Caki2 (cell line): ENCODE data around the gene TUBGCP5. TPM values are rescaled to one million over a fixed set of nuclear protein-coding genes. Genes with fewer than 3 reads are reported as not detected.
"Not testable (repeated sequence)": the region's sequence is repeated elsewhere in the genome, so short reads cannot be mapped to it uniquely, and the experiment has no call there.

Source experiments
- DNase-seq: peaks from one replicate; pipeline ENCODE4 v3.0.0-alpha.2; 2015; ENCODE audit warnings: low read depth
- in situ Hi-C: cut with HindIII; loops from 2 replicates; pipeline ENCODE4 v1.10.0; 2016; ENCODE audit warnings: low sequenced_read_pairs, low pct_unique_long_range_greater_than_20kb, mixed read lengths
- total RNA-seq: library from RNA; depleted of rRNA; stranded (reverse); fragments of >200 nt; shearing (Covaris generic); gene quantifications from 2 replicates; pipeline ENCODE4 v1.2.3, GENCODE V29; 2014; ENCODE audit warnings: low replicate concordance; rRNA removed

TUBGCP5 gene
- 3.6 and 9.3 TPM in 2 replicates for total RNA-seq

DNA sequence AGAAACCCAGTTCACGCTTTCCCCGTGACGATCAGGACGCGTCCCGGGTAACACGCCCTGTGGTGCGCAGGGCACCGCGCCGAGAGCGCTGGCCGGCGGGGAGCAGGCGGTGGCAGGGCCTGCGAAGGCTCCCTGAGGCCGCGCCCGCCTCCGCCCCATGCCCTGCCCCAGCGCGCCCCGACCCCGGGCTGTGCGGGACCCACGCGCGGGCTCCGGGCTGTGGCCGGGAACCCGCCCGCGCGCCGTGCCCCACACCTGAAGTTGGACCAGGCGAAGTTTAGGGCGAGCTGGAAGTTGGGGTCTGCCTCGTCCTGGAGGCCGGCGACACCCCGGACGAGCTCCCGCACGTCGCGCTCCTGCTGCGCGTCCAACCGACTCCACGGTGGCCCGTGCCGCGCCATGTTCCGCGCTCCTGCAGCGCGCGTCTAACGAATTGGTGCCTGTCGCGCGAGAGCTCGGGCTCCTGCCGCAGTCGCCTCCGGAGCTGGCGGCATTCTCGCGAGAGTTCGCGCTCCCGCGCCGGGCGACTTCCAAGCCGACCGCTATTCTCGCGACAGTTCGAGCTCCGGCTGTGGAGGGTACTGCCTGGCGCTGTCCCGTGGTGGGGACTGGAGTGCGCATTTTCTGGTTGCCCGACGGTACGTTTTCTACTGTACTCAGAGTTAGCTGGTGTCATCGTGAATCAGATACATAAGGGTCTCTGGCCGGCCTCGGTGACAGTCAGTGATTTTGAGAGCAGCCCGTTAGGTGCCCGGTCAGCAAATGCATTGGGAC is at the start of gene TUBGCP5:
TUBGCP5 (minus strand) TSS at position 427 of the 774 bp plus-strand sequence; CDS start at position 401, 26 bp downstream.
- peak; percentile 81 for DNase-seq
- in situ Hi-C loops, result no loop called here

DNA sequence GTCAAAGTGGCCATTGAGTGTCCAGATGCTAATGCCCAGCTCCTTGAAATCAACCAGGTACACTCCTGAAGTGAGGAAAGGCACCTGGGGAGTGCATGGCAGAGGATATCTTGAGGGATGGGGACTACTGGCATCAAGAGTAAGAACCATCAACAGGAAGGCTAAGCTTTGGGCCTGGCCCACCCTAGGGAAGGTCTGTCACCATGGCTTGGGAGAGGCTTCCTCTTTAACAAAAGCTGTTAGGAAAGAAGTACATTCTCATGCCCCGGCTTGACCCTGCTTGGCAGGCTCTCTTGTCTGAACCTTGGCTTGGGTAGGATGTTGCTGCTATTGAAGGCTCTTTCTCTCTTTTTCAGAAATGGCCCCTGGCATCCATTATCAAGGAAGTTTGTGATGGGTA is 43.7 kb upstream of the TUBGCP5 start:
- in situ Hi-C loops, result no loop called here

DNA sequence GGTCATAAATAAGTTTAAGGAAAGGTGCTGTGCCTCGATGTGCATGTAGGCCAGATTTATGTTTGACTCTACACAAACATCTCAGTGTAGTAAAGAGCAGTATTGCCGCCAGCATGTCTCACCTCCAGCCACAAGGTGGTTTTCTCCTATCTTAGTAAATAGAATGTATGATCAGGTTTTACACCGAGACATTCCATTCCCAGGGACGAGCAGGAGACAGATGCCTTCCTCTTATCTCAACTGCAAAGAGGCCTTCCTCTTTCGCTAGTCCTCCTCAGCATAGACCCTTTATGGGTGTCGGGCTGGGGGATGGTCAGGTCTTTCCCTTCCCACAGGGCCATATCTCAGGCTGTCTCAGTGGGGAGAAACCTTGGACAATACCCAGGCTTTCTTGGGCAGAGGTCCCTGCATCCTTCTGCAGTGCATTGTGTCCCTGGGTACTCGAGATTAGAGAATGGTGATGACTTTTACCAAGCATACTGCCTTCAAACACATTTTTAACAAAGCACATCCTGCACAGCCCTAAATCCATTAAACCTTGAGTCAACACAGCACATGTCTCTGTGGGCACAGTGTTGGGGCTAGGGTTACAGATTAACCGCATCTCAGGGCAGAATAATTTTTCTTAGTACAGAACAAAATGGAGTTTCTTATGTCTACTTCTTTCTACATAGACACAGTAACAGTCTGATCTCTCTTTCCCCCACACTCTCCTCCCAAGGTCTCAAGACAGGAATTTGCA is 42.8 kb upstream of the TUBGCP5 start:
- in situ Hi-C loops, DNase-seq: not testable (repeated sequence)

More for the DNA sequence above, 43.7 kb upstream of the TUBGCP5 start:
- no peak for DNase-seq

DNA sequence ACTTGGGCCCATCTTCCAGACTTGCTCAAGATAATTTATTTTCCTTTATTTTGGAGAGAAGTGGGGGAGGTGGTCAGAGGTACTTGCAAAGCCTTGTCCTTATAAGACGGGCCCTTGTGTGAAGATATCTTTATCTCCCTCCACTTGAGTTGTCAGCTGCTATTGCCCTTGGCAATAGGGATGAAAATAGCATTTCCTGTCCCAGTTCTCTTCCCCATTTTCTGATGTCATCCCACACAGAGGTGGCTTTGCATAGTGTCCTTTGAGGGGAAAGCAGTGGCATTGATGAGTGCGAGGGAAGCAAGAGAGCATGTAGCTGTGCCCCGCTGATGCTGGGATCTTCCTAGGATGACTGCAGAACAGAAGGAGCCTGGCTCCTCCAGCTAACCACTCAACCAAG is 41.9 kb upstream of the TUBGCP5 start:
- in situ Hi-C loops, result no loop called here
- DNase-seq, result no peak

DNA sequence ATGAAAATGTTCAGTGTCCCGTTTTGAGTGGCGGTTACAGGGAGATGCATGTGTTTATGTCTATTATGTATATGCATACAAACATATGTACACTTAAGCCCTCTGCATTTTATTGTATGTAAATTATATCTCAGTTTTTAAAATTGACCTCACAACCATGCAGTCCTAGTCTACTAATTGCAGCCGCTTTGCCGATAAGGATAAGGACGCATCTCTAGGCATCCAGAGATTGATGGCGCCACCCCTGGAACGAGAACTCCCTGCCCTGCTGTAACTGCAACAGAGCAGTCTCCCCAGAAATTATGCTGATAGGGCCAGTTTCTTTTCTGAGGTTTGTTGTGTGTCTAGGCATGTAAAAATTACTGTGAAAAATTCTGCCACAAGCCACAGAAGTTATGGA is 40.4 kb upstream of the TUBGCP5 start:
- in situ Hi-C loops, result no loop called here
- no peak for DNase-seq

DNA sequence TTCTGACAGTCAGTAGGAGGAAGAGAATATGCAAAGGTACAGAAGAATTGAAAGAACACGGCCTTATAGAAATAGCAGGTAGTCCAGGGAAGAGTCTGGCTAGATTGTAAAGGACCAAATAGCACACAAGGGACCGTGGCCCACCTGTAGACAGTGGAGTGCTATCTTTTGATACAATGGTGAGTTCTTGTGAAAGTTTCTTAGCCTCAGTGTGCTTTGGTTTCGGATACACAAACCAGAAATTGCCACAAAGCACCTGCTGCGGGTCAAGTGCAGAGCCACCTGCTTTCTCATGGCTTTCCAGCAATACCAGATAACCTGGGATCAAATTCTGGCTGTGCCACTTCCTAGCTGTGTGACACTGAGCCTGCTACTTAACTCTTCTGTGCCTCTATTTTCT is 36.6 kb upstream of the TUBGCP5 start:
- in situ Hi-C loops, result no loop called here
- DNase-seq, result no peak

DNA sequence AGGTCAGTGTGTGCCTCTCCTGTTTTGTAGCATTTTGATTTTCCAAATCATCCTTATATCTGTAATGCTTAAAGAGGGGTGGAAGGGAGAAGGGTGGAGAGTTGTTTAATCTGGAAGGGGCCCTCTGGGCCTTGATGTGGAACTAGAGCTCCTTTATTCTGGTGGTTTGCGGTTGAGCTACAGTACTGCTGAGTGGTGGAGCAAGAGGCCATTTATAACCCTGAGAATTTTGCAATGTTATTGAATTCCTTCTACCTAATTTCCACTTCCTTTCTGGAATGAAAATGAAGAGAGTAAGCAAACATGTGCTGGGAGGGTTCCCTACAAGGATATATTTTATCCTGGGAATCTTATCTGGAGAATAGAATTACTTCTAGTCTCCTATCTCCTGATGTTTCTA is 35.3 kb upstream of the TUBGCP5 start:
- in situ Hi-C loops, result no loop called here

DNA sequence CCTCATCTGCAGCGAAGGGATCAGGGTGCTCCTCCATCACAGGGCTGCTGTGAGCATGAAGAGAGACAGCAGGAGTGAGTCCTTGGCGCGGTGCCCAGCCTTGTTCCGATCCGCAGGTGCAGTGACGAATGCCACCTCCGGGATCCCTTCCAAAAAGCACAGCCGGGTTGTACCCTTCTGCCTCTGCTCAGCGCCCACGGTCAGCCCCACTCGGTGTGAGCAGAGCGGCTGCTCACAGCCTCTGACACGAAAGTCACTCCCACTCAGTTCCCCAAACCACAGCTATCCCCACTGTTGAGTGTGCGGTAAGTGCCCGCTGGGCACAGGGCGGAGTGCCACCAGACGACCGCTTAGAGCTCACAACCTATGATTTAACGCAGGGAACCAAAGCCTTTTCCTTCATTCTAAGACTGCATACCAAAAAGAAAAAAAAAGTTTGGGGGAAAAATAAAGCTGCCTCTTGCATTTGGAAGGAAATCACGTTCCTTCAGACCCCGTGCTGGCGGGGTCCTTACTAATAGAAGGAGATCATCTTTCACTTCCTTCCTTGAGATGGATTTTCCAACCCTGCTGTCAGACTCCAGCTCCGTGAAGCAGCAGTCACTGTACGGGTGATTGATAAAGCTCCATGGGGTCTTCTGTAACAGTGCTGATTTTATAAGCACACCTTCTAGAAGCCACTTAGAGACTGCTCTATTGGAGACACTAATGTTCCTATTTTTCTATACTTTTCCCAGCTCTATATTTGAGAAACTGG is 34.7 kb upstream of the TUBGCP5 start:
- no peak for DNase-seq
- in situ Hi-C loops, result no loop called here

More for the DNA sequence above, 35.3 kb upstream of the TUBGCP5 start:
- no peak for DNase-seq

DNA sequence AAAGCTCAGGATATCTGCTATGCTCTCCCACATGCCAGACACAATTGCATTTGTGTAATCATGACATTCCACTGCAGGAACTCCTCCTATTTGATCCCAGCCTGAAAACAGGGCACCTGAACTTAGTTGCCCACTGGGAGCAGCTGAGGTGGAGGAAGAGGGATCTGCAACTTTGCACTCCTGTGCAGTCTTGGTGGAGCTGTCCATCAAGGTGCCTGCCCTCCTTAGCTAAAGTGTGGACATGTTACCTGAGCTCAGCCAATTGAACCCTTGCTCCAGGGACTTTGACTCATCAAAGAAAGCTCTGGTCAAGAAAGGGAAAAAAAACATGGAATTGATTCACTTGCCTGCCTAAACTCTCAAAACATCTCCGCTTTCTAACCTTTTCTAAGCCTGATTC is 33.3 kb upstream of the TUBGCP5 start:
- in situ Hi-C loops, result no loop called here
- peak; percentile 18 for DNase-seq

DNA sequence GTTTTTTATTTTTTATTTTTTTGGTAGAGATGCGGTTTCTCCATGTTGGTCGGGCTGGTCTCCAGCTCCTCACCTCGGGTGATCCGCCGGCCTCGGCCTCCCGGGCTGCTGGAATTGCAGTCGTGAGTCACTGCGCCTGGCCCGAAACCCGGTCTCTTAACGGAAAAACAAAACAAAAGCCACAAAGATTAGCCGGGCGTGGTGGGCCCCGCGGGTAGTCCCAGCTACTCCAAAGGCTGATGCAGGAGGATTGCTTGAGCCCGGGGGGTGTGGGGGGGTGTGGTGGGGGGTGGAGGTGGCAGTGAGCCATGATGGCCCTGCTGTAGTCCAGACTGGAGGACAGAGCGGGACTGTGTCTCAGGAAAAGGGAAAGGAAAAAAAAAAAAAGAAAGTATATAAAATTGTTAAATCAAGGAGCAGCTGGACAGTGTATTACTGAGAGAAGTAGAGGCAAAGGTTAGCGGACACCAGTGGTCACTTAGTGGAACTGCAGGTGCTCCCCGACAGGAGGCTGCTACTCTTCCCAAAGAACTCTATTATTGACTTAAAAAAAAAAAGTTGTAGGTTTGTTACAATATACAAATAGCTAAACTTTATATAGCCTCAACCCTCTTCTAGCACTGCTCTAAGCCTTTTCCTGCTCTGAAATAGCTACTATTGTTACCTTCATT is 30.3 kb upstream of the TUBGCP5 start:
- DNase-seq, result peak; percentile 84
- in situ Hi-C loops, result no loop called here

DNA sequence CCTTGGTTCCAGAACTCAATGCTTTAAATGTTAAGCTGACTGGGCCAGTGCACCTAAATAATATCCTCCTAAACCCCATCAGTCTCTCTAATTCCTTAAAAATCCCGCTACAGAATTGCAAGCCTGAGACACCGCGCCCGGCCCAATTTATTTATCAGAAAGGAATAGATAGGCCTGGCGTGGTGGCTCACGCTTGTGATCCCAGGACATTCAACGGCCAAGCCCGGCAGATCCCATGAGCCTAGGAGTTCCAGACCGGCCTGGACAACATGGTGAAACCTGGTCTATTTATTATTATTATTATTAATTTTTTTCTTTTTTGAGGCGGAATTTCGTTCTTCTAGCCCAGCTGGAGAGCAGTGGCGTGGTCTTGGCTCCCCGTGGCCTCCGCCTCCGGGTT is 28.0 kb upstream of the TUBGCP5 start:
- no peak for DNase-seq
- in situ Hi-C loops, result no loop called here

DNA sequence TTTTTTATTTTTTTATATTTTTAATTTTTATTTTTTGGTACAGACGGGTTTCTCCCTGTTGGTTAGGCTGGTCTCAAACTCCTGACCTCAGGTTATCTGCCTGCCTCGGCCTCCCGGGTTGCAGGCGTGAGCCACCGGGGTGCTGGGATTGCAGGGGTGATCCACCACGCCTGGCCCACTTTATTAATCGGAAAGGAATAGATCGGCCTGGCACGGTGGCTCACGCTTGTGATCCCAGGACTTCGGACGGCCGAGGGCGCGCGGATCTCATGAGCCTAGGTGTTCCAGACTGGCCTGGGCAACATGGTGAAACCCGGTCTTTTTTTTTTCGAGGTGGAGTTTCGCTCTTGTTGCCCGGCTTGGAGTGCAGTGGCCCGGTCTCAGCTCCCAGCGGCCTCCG is 26.5 kb upstream of the TUBGCP5 start:
- DNase-seq, result no peak
- in situ Hi-C loops, result no loop called here

DNA sequence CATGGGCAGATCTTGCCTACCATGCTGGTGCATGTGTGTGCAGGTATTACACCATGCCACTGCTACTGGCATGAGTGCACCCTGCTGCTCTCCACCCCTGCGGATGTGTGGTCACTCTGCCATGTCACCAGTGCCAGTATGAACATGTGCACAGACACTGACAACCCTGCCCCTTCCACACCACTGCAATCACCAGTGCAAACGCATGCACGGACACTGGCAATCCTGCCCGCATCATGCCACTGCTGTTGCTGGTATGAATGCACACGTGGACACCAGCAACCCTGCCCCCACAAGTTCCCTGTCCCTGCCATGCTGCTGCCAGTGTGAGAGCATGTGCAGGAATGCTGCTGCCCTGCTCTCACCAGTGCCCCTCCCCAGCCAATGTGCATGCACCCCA is 24.8 kb upstream of the TUBGCP5 start:
- in situ Hi-C loops, result no loop called here
- DNase-seq, result no peak

DNA sequence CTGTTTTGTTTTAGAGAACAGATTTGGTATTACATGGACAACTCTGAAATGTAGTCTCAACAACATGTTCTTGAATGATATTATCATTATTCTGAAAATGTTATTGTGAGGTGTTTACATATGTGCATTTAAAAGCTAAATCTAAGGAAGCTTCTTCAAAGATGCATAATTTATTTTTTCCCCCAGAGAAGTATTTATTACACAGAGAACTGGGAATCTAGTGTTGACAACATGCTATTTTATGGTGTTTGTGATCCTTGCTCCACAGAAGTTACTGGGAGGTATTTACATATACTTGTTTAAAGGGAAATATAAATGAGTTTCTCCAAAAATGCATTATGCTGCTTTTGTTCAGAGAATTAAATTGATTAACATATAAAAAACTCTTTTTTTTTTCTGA is 18.3 kb upstream of the TUBGCP5 start:
- DNase-seq, result no peak
- in situ Hi-C loops, result no loop called here

DNA sequence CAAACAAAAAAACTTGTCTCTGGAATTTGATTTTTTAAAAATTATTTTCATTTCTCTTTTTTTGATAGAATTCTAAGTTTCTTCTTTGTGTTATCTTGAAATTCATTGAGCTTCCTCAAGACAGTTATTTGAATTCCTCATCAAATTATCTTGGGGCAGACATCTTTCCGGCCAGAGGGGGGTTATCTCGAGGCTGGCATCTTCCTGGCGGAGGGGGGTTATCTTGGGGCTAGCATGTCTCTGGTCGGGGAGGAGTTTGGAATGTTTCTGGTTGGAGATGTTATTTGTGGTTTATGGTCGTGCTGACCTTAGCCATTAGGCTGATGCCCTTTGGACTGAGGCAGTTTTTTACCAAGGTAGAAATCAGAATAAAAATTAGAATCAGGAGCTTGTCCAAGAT is 15.9 kb upstream of the TUBGCP5 start:
- no peak for DNase-seq
- in situ Hi-C loops, result no loop called here

DNA sequence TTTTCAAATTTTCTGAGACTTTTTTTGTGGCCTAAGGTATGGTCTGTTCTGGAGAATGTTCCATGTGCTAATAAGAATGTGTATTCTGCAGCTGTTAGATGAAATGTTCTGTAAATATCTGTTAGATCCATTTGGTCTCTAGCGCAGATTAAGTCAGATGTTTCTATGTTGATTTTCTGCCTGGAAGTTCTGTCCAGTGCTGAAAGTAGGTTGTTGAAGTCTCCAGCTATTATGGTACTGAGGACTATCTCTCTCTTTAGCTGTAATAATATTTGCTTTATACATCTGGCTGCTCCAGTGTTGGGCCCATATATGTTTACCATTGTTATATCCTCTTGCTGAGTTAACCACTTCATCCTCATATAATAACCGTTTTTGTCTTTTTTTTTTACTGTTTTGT is 13.2 kb upstream of the TUBGCP5 start:
- in situ Hi-C loops, result no loop called here

DNA sequence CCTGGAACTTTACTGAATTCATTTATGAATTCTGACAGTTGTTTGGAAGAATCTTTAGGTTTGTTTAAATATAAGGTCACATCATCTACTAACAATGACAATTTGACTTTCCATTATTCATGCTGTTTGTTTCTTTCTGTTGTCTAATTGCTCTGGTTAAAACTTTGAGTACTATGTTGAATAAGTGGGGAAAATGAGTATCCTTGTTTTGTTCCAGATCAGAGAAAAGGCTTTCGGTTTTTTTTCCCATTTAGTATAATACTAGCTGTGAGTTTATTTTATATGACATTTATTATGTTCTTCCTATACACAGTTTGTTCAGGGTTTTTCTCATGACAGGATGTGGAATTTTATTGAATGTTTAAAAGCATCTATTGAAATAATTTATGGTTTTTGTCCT is 11.3 kb upstream of the TUBGCP5 start:
- no peak for DNase-seq
- in situ Hi-C loops, result no loop called here

More for the DNA sequence above, 13.2 kb upstream of the TUBGCP5 start:
- DNase-seq, result no peak

DNA sequence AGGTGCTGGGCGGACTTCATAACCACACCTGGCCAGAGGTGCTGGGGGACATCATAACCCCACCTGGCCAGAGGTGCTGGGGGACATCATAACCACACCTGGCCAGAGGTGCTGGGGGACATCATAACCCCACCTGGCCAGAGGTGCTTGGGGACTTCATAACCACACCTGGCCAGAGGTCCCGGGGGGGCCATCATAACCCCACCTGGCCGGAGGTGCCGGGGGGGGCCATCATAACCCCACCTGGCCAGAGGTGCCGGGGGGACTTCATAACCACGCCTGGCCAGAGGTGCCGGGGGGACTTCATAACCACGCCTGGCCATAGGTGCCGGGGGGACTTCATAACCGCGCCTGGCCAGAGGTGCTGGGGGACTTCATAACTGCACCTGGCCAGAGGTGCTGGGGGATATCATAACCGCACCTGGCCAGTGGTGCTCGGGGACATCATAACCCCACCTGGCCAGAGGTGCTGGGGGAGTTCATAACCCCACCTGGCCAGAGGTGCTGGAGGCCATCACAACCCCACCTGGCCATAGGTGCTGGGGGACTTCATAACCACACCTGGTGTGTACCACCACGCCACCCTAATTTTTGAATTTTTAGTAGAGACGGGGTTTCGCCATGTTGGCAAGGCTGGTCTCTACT is 10.7 kb upstream of the TUBGCP5 start:
- DNase-seq, result no peak
- in situ Hi-C loops, result no loop called here
